ENCODE measurements around the gene UCP2. TPM values are rescaled to one million over a fixed set of nuclear protein-coding genes. Genes with fewer than 3 reads are reported as not detected.

The UCP2 gene
- total RNA-seq, 1 donor: 1.5 TPM

- H3K4me3 ChIP-seq (ENCODE audit: low read depth, low read length): no peak overlapping the region
- TF ChIP-seq CTCF (IDR thresholded peaks at IDR 0.05; ENCODE audit: insufficient read depth, low read length): no peak
These were observed 16.9 kb downstream of the UCP2 start for GRCh38 chr11:73965764-73966121.

GRCh38 chr11:73965076-73965763 lies 17.4 kb downstream of the UCP2 start:
- H3K4me3 ChIP-seq (ENCODE audit: low read depth, low read length): no peak overlapping the region
- no peak for TF ChIP-seq CTCF (IDR thresholded peaks at IDR 0.05; ENCODE audit: insufficient read depth, low read length)
- DNase-seq (ENCODE audit: low read depth): peak; percentile 31

More at GRCh38 chr11:73965764-73966121, 16.9 kb downstream of the UCP2 start:
- DNase-seq (ENCODE audit: low read depth): no peak

- no peak for DNase-seq (ENCODE audit: low read depth)
- H3K4me3 ChIP-seq (ENCODE audit: low read depth, low read length): no peak overlapping the region
- TF ChIP-seq CTCF (IDR thresholded peaks at IDR 0.05; ENCODE audit: insufficient read depth, low read length): no peak
These were observed 18.8 kb downstream of the UCP2 start for GRCh38 chr11:73963861-73964260.

- H3K4me3 ChIP-seq (ENCODE audit: low read depth, low read length): no peak overlapping the region
- no peak for DNase-seq (ENCODE audit: low read depth)
- no peak for TF ChIP-seq CTCF (IDR thresholded peaks at IDR 0.05; ENCODE audit: insufficient read depth, low read length)
These were observed 20.4 kb downstream of the UCP2 start for GRCh38 chr11:73962101-73962705.

GRCh38 chr11:73961321-73961720 lies 21.3 kb downstream of the UCP2 start:
- no peak overlapping the region for H3K4me3 ChIP-seq (ENCODE audit: low read depth, low read length)
- peak; percentile 10 for DNase-seq (ENCODE audit: low read depth)
- TF ChIP-seq CTCF (IDR thresholded peaks at IDR 0.05; ENCODE audit: insufficient read depth, low read length): no peak

GRCh38 chr11:73958521-73959141 lies 24.0 kb downstream of the UCP2 start:
- TF ChIP-seq CTCF (IDR thresholded peaks at IDR 0.05; ENCODE audit: insufficient read depth, low read length): no peak
- no peak overlapping the region for H3K4me3 ChIP-seq (ENCODE audit: low read depth, low read length)
- no peak for DNase-seq (ENCODE audit: low read depth)

All from fibroblast of the aortic adventitia (primary cell).